ENCODE data around the gene ORM1. TPM values are rescaled to one million over a fixed set of nuclear protein-coding genes. Genes with fewer than 3 reads are reported as not detected.
A peak's percentile ranks its signal among the peaks of the same experiment; 100 is the strongest.
"Not testable (repeated sequence)": the region's sequence is repeated elsewhere in the genome, so short reads cannot be mapped to it uniquely, and the experiment has no call there.

The ORM1 gene
- not detected for total RNA-seq
- not detected for polyA plus RNA-seq
- total RNA-seq, result 0 reads per million in 6 experiments

DNA sequence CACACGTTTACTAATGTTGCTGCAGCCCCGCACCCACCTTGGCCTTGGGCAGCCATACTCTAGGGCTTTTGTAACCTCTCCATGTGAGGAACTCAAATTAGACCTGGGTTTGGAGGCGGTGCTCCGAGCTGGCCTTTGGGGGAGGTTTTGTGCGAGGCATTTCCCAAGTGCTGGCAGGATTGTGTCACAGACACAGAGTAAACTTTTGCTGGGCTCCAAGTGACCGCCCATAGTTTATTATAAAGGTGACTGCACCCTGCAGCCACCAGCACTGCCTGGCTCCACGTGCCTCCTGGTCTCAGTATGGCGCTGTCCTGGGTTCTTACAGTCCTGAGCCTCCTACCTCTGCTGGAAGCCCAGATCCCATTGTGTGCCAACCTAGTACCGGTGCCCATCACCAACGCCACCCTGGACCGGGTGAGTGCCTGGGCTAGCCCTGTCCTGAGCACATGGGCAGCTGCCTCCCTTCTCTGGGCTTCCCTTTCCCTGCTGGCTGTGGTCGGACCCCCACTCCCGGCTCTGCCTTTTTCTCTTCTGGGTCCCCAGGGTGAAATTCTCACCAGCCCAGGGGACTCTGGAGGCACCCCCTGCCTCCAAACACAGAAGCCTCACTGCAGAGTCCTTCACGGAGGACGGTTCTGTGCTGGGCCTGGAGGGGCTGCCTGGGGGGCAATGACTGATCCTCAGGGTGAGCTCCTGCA, at the start of gene ORM1:
Gene ORM1, plus strand, starts transcription at position 268 of the 701 bp plus-strand sequence. Its CDS starts 36 bp downstream, at position 304.
- DNase-seq, H3K27ac Mint-ChIP-seq, POLR2A ChIA-PET, H3K9me3 Mint-ChIP-seq, H3K4me3 Mint-ChIP-seq, H3K36me3 Mint-ChIP-seq, H3K4me1 Mint-ChIP-seq, H3K27me3 Mint-ChIP-seq: not testable (repeated sequence)
- peak in 1 of 2 donors; percentile 40 for ATAC-seq

DNA sequence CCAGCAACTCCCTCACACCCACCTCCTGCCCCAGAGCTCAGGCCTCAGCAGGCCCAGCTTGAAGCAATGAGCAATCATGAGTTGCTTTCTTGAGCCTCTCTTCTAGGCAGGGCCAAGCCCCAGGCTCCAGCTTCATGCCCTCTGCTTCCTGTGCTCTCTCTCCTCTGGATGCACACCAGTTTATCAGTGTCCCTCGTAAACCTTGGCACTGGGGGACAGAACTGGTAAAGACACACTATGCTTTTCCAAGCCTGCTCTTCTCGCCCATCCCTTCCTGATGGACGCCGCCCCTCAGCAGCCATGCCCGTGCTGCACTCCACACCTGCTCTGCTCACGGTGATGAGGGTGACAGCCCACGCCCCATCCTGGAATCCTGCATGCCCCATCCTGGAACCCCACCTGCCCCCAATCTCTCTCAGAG, 49.4 kb upstream of the ORM1 start:
- ATAC-seq (no peak), DNase-seq (peak in 1 of 10 donors; percentile 15)
- H3K27me3 Mint-ChIP-seq, result peaks cover 0 to 4% (median 0%) of the 10 kb centered on the region in 5 donors
- POLR2A ChIA-PET, result no interaction called here
- peaks cover 0 to 6% (median 0%) of the 10 kb centered on the region in 4 donors for H3K4me1 Mint-ChIP-seq
- no peak overlapping the region for H3K4me3 Mint-ChIP-seq
- H3K9me3 Mint-ChIP-seq, result peaks cover 0 to 9% (median 0%) of the 10 kb centered on the region in 9 donors
- H3K27ac Mint-ChIP-seq, result no peak overlapping the region
- H3K36me3 Mint-ChIP-seq, result no peaks in the 10 kb centered on the region

DNA sequence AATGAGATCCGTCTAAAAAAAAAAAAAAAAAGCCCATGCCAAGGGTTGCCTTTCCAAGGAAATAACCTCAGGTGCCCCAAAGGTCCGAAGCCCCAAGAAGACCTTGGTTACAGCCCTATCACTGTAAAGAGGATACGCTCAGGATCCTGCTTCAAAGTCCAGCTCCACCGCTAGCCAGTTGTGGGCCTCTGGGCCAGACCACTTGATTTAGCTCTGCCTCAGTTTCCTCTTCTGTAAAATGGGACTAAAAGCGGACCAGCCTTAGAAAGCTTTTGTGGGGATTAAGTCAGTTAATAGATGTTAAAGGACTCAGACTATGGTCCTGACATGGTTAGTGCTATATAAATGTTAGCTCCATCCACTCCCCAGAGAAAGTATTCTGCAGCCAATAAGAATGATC, 48.7 kb upstream of the ORM1 start:
- peaks cover 0 to 11% (median 0%) of the 10 kb centered on the region in 9 donors for H3K9me3 Mint-ChIP-seq
- peaks cover 0 to 6% (median 0%) of the 10 kb centered on the region in 4 donors for H3K4me1 Mint-ChIP-seq
- POLR2A ChIA-PET, result no interaction called here
- H3K4me3 Mint-ChIP-seq, result no peak overlapping the region
- H3K27me3 Mint-ChIP-seq, result peaks cover 0 to 4% (median 0%) of the 10 kb centered on the region in 5 donors
- peak in 1 of 10 donors; percentile 22 for DNase-seq
- H3K27ac Mint-ChIP-seq, result no peak overlapping the region
- ATAC-seq, result no peak
- no peaks in the 10 kb centered on the region for H3K36me3 Mint-ChIP-seq

DNA sequence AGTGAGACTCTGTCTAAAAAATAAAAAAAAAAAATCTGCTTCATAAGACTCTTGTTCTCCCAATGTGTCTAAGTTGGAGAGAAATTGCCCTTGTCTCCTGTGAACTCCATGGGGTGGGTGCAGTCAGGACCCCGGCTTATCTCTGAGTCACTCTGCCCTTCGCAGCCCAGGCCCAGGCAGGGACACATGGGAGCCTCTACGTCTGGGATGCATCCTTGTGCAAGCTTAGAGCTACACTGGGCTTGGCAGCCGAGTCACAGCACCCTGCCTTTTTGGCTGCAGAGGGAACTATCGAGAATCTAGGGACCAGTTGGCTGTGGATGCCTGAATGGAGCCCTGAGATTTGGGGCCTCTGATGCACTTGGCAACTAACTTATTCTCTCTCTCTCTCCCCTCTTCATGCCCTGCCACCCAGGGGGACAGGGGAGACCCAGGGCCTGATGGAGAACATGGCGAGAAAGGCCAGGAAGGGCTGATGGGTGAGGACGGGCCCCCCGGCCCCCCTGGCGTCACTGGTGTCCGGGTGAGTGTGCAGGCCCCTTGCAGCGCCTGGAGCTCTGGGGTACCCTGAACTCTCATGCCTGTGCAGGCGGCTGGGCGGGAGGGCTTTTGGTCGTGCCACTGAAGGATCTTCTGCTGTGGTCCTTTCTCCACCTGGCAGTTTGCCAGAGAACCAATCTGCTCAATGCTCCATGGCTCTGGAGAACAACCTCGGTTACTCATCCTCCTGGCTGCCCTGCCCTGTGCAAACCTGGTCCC, 47.5 kb upstream of the ORM1 start:
- POLR2A ChIA-PET, result no interaction called here
- H3K9me3 Mint-ChIP-seq, result peaks cover 0 to 11% (median 0%) of the 10 kb centered on the region in 9 donors
- H3K27ac Mint-ChIP-seq, result no peak overlapping the region
- peaks cover 0 to 6% (median 0%) of the 10 kb centered on the region in 4 donors for H3K4me1 Mint-ChIP-seq
- no peak overlapping the region for H3K4me3 Mint-ChIP-seq
- ATAC-seq (no peak), DNase-seq (peak in 1 of 10 donors; percentile 41)
- peaks cover 0 to 4% (median 0%) of the 10 kb centered on the region in 5 donors for H3K27me3 Mint-ChIP-seq
- no peaks in the 10 kb centered on the region for H3K36me3 Mint-ChIP-seq

DNA sequence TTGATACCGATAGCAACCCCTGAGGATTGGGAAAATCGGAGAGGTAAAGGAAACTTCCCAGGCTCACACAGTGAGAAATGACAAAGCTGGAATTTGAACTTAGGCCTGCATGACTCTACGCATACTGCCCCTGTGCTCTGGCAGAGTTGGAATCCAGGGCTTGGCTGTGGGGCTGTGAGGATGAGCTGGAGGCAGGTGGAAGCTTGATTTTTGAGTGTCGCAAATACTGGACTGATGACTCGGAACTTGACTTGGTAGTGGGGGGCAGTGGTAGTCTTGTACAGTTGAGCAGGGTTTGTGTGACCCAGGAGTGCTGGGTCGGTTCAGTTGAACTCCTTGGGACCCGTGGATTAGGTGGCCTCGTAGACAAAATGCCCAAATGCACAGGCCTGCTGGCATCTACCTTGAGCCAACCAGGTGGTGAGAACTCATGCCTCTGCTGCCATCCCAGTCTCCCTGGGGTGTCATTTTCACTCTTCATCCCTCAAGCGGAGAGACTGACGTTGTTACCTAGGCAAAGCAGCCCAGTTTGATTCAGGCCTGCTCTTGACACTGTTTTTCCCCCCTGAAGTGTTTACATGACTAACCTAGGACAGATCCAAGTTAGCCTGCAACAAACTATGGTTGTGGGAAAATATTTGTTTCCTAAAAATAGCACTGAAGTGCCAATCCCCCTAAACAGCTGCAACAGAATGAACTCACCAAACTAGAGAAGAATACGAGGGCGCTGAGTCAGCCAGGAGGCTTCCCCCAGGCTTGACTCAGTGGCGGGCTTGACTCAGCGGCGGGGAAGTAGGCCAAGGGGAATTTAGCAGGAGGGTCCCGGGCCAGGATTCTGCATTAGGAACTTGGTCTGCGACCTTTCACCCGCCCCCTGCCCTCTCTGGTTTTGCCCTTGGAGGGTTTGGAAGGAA, 45.7 kb upstream of the ORM1 start:
- POLR2A ChIA-PET, result no interaction called here
- DNase-seq (peak in 1 of 10 donors; percentile 59), ATAC-seq (no peak)
- Mint-ChIP-seq H3K27me3 (peaks cover 0 to 4% (median 0%) of the 10 kb centered on the region in 5 donors), H3K4me1 (peaks cover 0 to under 1% (median 0%) of the 10 kb centered on the region in 4 donors), H3K9me3 (peaks cover 0 to 11% (median 0%) of the 10 kb centered on the region in 9 donors), H3K27ac (no peak overlapping the region), H3K36me3 (no peaks in the 10 kb centered on the region), H3K4me3 (no peak overlapping the region)

DNA sequence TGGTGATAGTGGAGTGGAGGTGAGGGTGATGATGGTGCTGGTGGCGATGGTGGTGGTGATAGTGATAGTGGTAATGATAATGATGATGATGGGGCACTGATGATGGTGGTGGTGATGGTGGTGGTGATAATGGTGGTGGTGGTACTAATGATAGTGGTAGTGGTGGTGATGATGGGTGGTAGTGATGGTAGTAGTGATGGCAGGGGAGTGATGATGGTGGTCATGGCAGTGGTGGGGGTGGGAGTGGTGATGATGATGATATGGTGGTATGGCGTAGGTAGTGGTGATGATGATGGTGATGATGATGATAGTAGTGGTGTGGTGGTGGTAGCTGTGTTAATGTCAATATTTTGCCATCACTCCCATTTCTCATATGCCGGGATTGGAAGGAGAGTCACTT, 44.5 kb upstream of the ORM1 start:
- DNase-seq (peak in 1 of 10 donors; percentile 21), ATAC-seq (no peak)
- Mint-ChIP-seq H3K4me3 (no peak overlapping the region), H3K4me1 (no peaks in the 10 kb centered on the region), H3K27me3 (peaks cover 0 to 4% (median 0%) of the 10 kb centered on the region in 5 donors), H3K9me3 (peaks cover 0 to 11% (median 0%) of the 10 kb centered on the region in 9 donors), H3K36me3 (no peaks in the 10 kb centered on the region), H3K27ac (peak overlapping the region in 1 of 10 donors; percentile 52)
- POLR2A ChIA-PET, result no interaction called here

DNA sequence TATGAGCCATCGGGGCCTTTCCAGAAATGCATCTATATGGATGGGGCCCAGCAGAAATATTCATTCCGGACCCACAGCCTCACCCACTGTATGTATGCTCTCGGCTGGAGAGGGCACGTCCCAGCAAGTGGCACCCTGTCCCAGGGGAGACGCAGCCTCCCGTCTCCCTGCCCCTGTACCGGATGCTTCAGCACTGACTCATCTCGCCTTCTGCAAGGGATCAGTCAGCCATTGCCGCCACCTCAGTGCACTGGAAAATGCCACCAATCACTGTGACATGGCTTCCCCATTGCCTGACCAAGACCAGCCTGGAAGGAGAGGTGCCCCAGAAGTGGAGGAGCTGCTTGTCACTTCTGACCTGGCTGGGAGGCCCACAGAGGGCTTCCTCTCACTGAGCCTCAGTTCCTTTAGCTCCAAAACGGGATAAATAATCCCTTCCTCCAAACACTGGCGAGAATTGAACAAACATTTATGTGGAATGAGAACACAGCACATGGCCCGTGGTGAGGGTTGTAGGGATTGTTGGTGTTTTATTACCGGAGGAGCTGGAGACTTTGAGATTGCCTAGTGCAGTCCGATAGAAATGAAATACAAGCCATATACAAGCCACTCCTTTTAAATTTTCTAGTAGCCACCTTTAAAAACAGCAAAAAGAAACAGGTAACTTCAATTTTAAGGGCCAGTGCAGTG, 43.9 kb upstream of the ORM1 start:
- Mint-ChIP-seq H3K4me3 (no peak overlapping the region), H3K9me3 (peaks cover 0 to 11% (median 0%) of the 10 kb centered on the region in 9 donors), H3K27me3 (peaks cover 0 to 4% (median 0%) of the 10 kb centered on the region in 5 donors), H3K27ac (no peak overlapping the region), H3K4me1 (no peaks in the 10 kb centered on the region), H3K36me3 (no peaks in the 10 kb centered on the region)
- DNase-seq (peak in 1 of 10 donors; percentile 19), ATAC-seq (no peak)
- POLR2A ChIA-PET, result no interaction called here

DNA sequence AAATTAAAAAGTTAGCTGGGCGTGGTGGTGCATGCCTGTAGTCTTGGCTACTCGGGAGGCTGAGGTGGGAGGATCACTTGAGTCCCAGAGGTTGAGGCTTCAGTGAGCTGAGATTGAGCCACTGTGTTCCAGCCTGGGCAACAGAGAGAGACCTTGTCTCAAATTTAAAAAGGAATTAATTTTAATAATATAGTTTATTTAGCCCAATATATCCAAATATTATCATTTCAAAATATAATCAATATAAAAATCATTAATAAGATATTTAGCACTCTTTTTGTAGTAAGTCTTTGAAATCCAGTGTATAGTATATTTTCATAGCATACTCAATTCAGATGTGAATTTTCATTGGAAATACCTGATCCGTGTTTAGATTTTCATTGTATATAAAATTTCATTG, 43.2 kb upstream of the ORM1 start:
- Mint-ChIP-seq H3K9me3 (peaks cover 0 to 11% (median 0%) of the 10 kb centered on the region in 9 donors), H3K27ac (no peak overlapping the region), H3K27me3 (peaks cover 0 to 4% (median 0%) of the 10 kb centered on the region in 5 donors), H3K4me3 (no peak overlapping the region), H3K4me1 (no peaks in the 10 kb centered on the region), H3K36me3 (no peaks in the 10 kb centered on the region)
- DNase-seq (no peak), ATAC-seq (no peak)
- POLR2A ChIA-PET, result no interaction called here

DNA sequence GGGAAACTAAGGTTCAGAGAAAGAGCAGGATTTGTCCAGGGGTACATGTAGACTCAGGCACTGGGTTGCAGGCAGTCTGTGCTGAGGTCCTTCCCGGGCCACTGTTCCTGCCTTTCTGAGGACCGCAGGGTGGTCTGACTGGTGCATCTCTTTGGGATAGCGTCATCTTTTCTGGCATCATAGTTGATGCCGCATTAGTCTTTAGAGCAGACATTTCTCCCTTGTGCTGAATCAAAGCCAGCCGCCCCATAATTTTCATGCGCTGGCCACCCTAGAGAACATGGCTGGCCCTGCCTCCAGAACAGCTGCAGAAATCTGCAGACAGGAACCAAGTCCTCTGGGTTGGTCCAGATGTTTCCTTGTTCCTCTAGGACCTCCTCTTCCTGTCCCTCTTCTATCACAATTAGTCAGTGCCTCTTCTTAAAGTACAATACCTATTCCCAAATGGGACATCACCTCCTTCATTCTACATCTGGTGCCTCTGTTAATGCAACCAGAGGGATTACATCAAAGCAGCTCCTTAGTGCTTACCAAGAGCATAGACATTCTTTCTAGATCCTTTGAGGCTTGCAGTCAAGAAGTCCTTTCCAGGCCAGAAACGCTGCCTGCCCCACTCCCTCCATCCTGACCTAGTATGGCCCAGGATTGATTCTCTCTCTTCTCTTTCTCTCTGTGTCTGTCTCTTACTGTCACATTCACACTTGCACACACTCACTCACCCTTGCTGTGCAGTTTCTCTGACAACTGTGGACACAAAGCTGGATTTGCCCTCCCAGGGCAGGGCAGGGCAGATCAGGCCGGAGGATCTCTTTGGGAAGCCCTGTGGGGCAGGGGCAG, 42.0 kb upstream of the ORM1 start:
- no peak overlapping the region for H3K4me3 Mint-ChIP-seq
- H3K27me3 Mint-ChIP-seq, result peaks cover 0 to 4% (median 0%) of the 10 kb centered on the region in 5 donors
- no peaks in the 10 kb centered on the region for H3K36me3 Mint-ChIP-seq
- H3K4me1 Mint-ChIP-seq, result peaks cover 0 to 1% (median 0%) of the 10 kb centered on the region in 4 donors
- H3K27ac Mint-ChIP-seq, result peak overlapping the region in 2 of 10 donors; percentile 24 to 27
- POLR2A ChIA-PET, result no interaction called here
- H3K9me3 Mint-ChIP-seq, result peaks cover 0 to 11% (median 0%) of the 10 kb centered on the region in 9 donors
- DNase-seq (no peak), ATAC-seq (no peak)

DNA sequence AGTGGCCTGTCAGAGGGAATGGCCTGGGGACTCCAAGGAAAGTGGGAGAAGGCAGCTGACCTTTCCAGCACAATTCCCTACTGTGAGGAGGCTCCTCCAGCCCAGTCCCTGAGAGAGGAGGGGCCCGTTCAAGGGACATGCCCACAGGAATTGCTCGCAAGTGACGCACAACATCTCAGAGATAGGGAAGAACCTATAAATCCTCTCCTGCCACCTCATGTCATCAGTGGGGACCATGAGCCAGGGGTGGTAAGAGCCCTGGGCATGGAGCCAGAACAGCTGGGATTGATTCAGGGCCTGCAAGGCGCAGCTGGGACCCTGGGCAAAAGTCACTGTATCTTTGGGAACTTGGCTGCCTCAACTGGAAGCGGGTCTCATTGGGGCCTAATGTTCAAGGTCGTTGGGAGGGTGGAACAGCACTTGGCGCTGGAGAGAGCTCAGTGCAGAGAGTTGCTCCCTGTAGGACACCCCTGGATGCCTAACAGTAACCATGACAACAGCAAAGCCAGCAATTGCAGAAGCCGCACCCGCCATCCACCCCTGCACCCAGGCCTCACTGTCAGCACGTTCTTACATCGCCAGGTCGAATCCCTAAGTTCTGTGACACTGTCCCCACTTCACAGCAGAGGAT, 41.3 kb upstream of the ORM1 start:
- POLR2A ChIA-PET, result no interaction called here
- DNase-seq, result peak in 1 of 10 donors; percentile 37

DNA sequence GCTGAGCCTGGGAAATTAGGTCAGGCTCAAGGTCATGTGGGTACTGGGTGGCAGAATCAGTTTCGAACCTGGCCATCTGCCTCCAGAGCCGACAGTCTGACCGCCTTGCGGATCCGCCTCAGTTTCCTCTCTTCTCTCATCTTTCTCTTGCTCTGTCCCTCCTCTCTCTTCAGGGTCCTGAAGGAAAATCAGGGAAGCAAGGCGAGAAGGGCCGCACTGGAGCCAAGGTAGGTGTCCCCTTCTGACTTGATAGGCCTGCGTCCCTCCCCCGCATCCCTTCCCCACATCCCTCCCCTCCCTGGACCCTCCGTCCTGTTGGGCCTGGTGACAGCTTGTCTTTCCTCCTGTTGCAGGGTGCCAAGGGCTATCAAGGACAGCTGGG, 40.8 kb upstream of the ORM1 start:
- POLR2A ChIA-PET, result no interaction called here
- H3K4me3 Mint-ChIP-seq, result no peak overlapping the region
- ATAC-seq (no peak), DNase-seq (peak in 1 of 10 donors; percentile 23)
- H3K36me3 Mint-ChIP-seq, result no peaks in the 10 kb centered on the region
- no peak overlapping the region for H3K27ac Mint-ChIP-seq
- H3K9me3 Mint-ChIP-seq, result peaks cover 0 to 11% (median 0%) of the 10 kb centered on the region in 9 donors
- H3K4me1 Mint-ChIP-seq, result peaks cover 0 to 1% (median 0%) of the 10 kb centered on the region in 4 donors
- H3K27me3 Mint-ChIP-seq, result peaks cover 0 to 4% (median 0%) of the 10 kb centered on the region in 5 donors

More for the DNA sequence above, 41.3 kb upstream of the ORM1 start:
- H3K4me3 Mint-ChIP-seq, result no peak overlapping the region
- peaks cover 0 to 1% (median 0%) of the 10 kb centered on the region in 4 donors for H3K4me1 Mint-ChIP-seq
- ATAC-seq, result no peak
- H3K36me3 Mint-ChIP-seq, result no peaks in the 10 kb centered on the region
- peaks cover 0 to 4% (median 0%) of the 10 kb centered on the region in 5 donors for H3K27me3 Mint-ChIP-seq
- H3K27ac Mint-ChIP-seq, result no peak overlapping the region
- H3K9me3 Mint-ChIP-seq, result peaks cover 0 to 11% (median 0%) of the 10 kb centered on the region in 9 donors

Data from naive thymus-derived CD8-positive, alpha-beta T cell (primary cell).